ENCODE data around the gene CEP78.
"Not testable (repeated sequence)": the region's sequence is repeated elsewhere in the genome, so short reads cannot be mapped to it uniquely, and the experiment has no call there.

The CEP78 gene

GRCh38 chr9:78235256-78235761, 566 bp upstream of the CEP78 start:
- DNase-seq, result no peak

GRCh38 chr9:78236551-78236910, 656 bp downstream of the CEP78 start:
- no peak for DNase-seq

GRCh38 chr9:78238046-78239038, 2.5 kb downstream of the CEP78 start:
- DNase-seq, result no peak

- DNase-seq, result no peak
These were observed 3.6 kb downstream of the CEP78 start for GRCh38 chr9:78239506-78239905.

GRCh38 chr9:78242041-78242440, 6.2 kb downstream of the CEP78 start:
- no peak for DNase-seq

GRCh38 chr9:78243130-78243529, 7.3 kb downstream of the CEP78 start:
- no peak for DNase-seq

- no peak for DNase-seq
These were observed 9.5 kb downstream of the CEP78 start for GRCh38 chr9:78245401-78245800.

GRCh38 chr9:78248635-78249034, 12.8 kb downstream of the CEP78 start:
- DNase-seq, result no peak

- DNase-seq, result no peak
These were observed 13.7 kb downstream of the CEP78 start for GRCh38 chr9:78249542-78249941.

- no peak for DNase-seq
These were observed 16.7 kb downstream of the CEP78 start for GRCh38 chr9:78252616-78253015.

GRCh38 chr9:78253285-78253684, 17.4 kb downstream of the CEP78 start:
- no peak for DNase-seq

- DNase-seq, result no peak
These were observed 25.6 kb downstream of the CEP78 start for GRCh38 chr9:78261403-78262001.

GRCh38 chr9:78262655-78263054, 26.8 kb downstream of the CEP78 start:
- no peak for DNase-seq

- DNase-seq, result no peak
These were observed 32.0 kb downstream of the CEP78 start for GRCh38 chr9:78267889-78268288.

GRCh38 chr9:78269784-78270183, 33.9 kb downstream of the CEP78 start:
- DNase-seq, result no peak

GRCh38 chr9:78272307-78272706, 36.4 kb downstream of the CEP78 start:
- no peak for DNase-seq

GRCh38 chr9:78273761-78274160, 37.9 kb downstream of the CEP78 start:
- no peak for DNase-seq

- DNase-seq, result no peak
These were observed 42.4 kb downstream of the CEP78 start for GRCh38 chr9:78278177-78278777.

- no peak for DNase-seq
These were observed 42.9 kb downstream of the CEP78 start for GRCh38 chr9:78278801-78279200.

GRCh38 chr9:78280982-78281668, 45.2 kb downstream of the CEP78 start:
- DNase-seq, result no peak

- DNase-seq, result not testable (repeated sequence)
These were observed 48.3 kb downstream of the CEP78 start for GRCh38 chr9:78284181-78284580.

GRCh38 chr9:78286125-78286524, 50.2 kb downstream of the CEP78 start:
- no peak for DNase-seq

- DNase-seq, result no peak
These were observed 51.1 kb downstream of the CEP78 start for GRCh38 chr9:78286946-78287388.
